ENCODE results near the gene SEZ6.

- TF ChIP-seq CTCF (IDR thresholded peaks at IDR 0.05; ENCODE audit: borderline replicate concordance, extremely low read depth, low read length, poor library complexity, severe bottlenecking) (no peak), EZH2 (IDR thresholded peaks at IDR 0.05; ENCODE audit: borderline replicate concordance, low read depth, low read length, severe bottlenecking) (no peak)
Observed at GRCh38 chr17:28960256-28961061, 45.4 kb downstream of the SEZ6 start.
